CD14-positive monocyte (primary cell): ENCODE data around the gene RABEPK. TPM values are rescaled to one million over a fixed set of nuclear protein-coding genes. Genes with fewer than 3 reads are reported as not detected.
A peak's percentile ranks its signal among the peaks of the same experiment; 100 is the strongest.
"Not testable (repeated sequence)": the region's sequence is repeated elsewhere in the genome, so short reads cannot be mapped to it uniquely, and the experiment has no call there.

Experiments used
- DNase-seq, 3 donors: peaks; one replicate each; pipeline ENCODE4 v3.0.0-alpha.2; 2011 to 2022
- H2AFZ ChIP-seq: 2 replicates; pipeline ENCODE4 v1.6.0; 2012; ENCODE audit warnings: mild to moderate bottlenecking, low read depth, low read length, inconsistent platforms; ENCODE audit not compliant: insufficient read depth, poor library complexity, severe bottlenecking
- H3K27ac ChIP-seq, 2 donors: 1 replicate in 1 of 2; 2 replicates in 1 of 2; pipeline ENCODE4 v1.5.1; 2012 to 2013; ENCODE audit warnings: low read length in 2 of 2, control low read depth in 1 of 2, inconsistent platforms in 1 of 2, low read depth in 1 of 2, mild to moderate bottlenecking in 1 of 2
- H3K27me3 ChIP-seq, 2 donors: one replicate each; pipeline versions ENCODE4 v1.6.0 to v1.6.1; 2011 to 2013; ENCODE audit warnings: low read length in 2 of 2; ENCODE audit not compliant: control insufficient read depth in 2 of 2, insufficient read depth in 2 of 2
- H3K36me3 ChIP-seq, 2 donors: replicated peaks in 1 of 2; 1 replicate in 1 of 2; 2 replicates in 1 of 2; pipeline versions ENCODE4 v1.5.1 to v1.6.1; 2012 to 2013; ENCODE audit warnings: low read length in 2 of 2, control low read depth in 1 of 2, inconsistent platforms in 1 of 2, mild to moderate bottlenecking in 1 of 2; ENCODE audit not compliant: insufficient read depth in 2 of 2, control insufficient read depth in 1 of 2
- H3K4me1 ChIP-seq, 2 donors: 1 replicate in 1 of 2; 2 replicates in 1 of 2; pipeline versions ENCODE4 v1.5.1 to v1.6.1; 2012 to 2013; ENCODE audit warnings: low read length in 2 of 2, control low read depth in 1 of 2, inconsistent platforms in 1 of 2, mild to moderate bottlenecking in 1 of 2, moderate library complexity in 1 of 2; ENCODE audit not compliant: insufficient read depth in 2 of 2, control insufficient read depth in 1 of 2
- H3K4me2 ChIP-seq: replicated peaks from 2 replicates; pipeline ENCODE3; 2012; ENCODE audit warnings: low read length, moderate library complexity, mild to moderate bottlenecking; ENCODE audit not compliant: poor library complexity, severe bottlenecking; ENCODE audit errors: extremely low read depth
- H3K4me3 ChIP-seq, 3 experiments: fragments of 200-600 bp in 1 of 3; sonication (generic) in 1 of 3; replicated peaks in 1 of 3; 1 replicate in 2 of 3; 2 replicates in 1 of 3; pipeline ENCODE4 v1.5.1; 2011 to 2013; ENCODE audit warnings: low read length in 3 of 3, mild to moderate bottlenecking in 3 of 3, control low read depth in 2 of 3, low read depth in 2 of 3, inconsistent platforms in 1 of 3, moderate library complexity in 1 of 3
- H3K79me2 ChIP-seq: 2 replicates; pipeline ENCODE4 v1.6.0; 2012; ENCODE audit warnings: mild to moderate bottlenecking, control low read depth, inconsistent platforms, low read length, moderate library complexity; ENCODE audit not compliant: insufficient read depth
- H3K9ac ChIP-seq: 2 replicates; pipeline ENCODE4 v1.6.0; 2017; ENCODE audit warnings: low read length, mild to moderate bottlenecking; ENCODE audit not compliant: insufficient read depth, poor library complexity, severe bottlenecking
- H3K9me3 ChIP-seq, 2 donors: replicated peaks in 1 of 2; 1 replicate in 1 of 2; 2 replicates in 1 of 2; pipeline versions ENCODE4 v1.5.1 to v1.6.1; 2012 to 2013; ENCODE audit warnings: low read length in 2 of 2, control low read depth in 1 of 2; ENCODE audit not compliant: control insufficient read depth in 1 of 2, insufficient read depth in 1 of 2
- H4K20me1 ChIP-seq: 2 replicates; pipeline ENCODE4 v1.6.0; 2012; ENCODE audit warnings: mild to moderate bottlenecking, low read length, control low read depth, moderate library complexity; ENCODE audit not compliant: insufficient read depth
- H3K27ac Mint-ChIP-seq, 7 donors: one replicate each; pipeline ENCODE4 v1.8.0; 2020; ENCODE audit warnings: mild to moderate bottlenecking in 7 of 7, mixed read lengths in 7 of 7, moderate library complexity in 6 of 7, inconsistent platforms in 2 of 7
- H3K27me3 Mint-ChIP-seq, 3 donors: one replicate each; pipeline ENCODE4 v1.8.0; 2021 to 2022; ENCODE audit warnings: low read depth in 3 of 3, mild to moderate bottlenecking in 3 of 3, mixed read lengths in 3 of 3, moderate library complexity in 3 of 3, inconsistent platforms in 1 of 3
- H3K36me3 Mint-ChIP-seq, 2 donors: one replicate each; pipeline ENCODE4 v1.8.0; 2020; ENCODE audit warnings: mixed read lengths in 2 of 2, inconsistent platforms in 1 of 2, mild to moderate bottlenecking in 1 of 2
- H3K4me1 Mint-ChIP-seq: one replicate; pipeline ENCODE4 v1.8.0; 2020; ENCODE audit warnings: mild to moderate bottlenecking, mixed read lengths
- H3K4me3 Mint-ChIP-seq, 2 donors: one replicate each; pipeline ENCODE4 v1.8.0; 2020; ENCODE audit warnings: mild to moderate bottlenecking in 2 of 2, mixed read lengths in 2 of 2, moderate library complexity in 1 of 2
- H3K9me3 Mint-ChIP-seq, 7 donors: one replicate each; pipeline ENCODE4 v1.8.0; 2020 to 2022; ENCODE audit warnings: mixed read lengths in 7 of 7, mild to moderate bottlenecking in 6 of 7, moderate library complexity in 6 of 7, inconsistent platforms in 2 of 7
- CTCF ChIP-seq: fragments of 200-600 bp; IDR thresholded peaks from one replicate; pipeline ENCODE4 v1.8.0; 2022; ENCODE audit warnings: antibody characterized with exemption, mild to moderate bottlenecking
- WGBS: methylation state at CpG from one replicate; pipeline ENCODE4 v1.1.5; 2013; ENCODE audit warnings: missing lambda C conversion rate; ENCODE audit not compliant: insufficient coverage; 5-methylcytosine and 5-hydroxymethylcytosine counted together
- intact Hi-C, 2 donors: fragments of 100-400 bp; cut with micrococcal nuclease; formaldehyde crosslinking; loops; one replicate each; pipeline versions ENCODE4 v1.15.0 to v1.15.1; 2023
- polyA plus RNA-seq, 3 donors: library from polyadenylated mRNA; depleted of rRNA in 1 of 3; unstranded in 2 of 3; stranded (reverse) in 1 of 3; fragments of 300-500 nt in 2 of 3; fragments of >200 nt in 1 of 3; fragmentation: Illumina TruSeq in 2 of 3; gene quantifications; 1 replicate in 2 of 3; 2 replicates in 1 of 3; pipeline ENCODE4 v1.2.3, GENCODE V29; 2012 to 2021

RABEPK gene
- polyA plus RNA-seq, 3 donors, result 9.5 to 18.5 (median 17.5) TPM

- no peak for DNase-seq
- no peak overlapping the region for H3K4me3 Mint-ChIP-seq
Measured at GRCh38 chr9:125227761-125228160, 27.4 kb downstream of the RABEPK start.

GRCh38 chr9:125233678-125234077 lies 33.3 kb downstream of the RABEPK start:
- H3K9me3 Mint-ChIP-seq, result peaks cover 0 to 3% (median 0%) of the 10 kb centered on the region in 7 donors
- no peak overlapping the region for H3K4me3 Mint-ChIP-seq
- H3K9ac ChIP-seq, result no peak overlapping the region
- peaks cover 4 to 29% of the 10 kb centered on the region in 2 donors for H3K4me1 ChIP-seq
- no peak overlapping the region for H3K4me2 ChIP-seq
- no peak overlapping the region for H3K4me3 ChIP-seq
- H3K79me2 ChIP-seq, result peaks cover 33% of the 10 kb centered on the region
- no peaks in the 10 kb centered on the region for H3K9me3 ChIP-seq
- TF ChIP-seq CTCF, result no peak
- H3K27ac Mint-ChIP-seq, result peak overlapping the region in 5 of 7 donors; percentile 10 to 56 (median 46)
- H3K4me1 Mint-ChIP-seq, result peaks cover 32% of the 10 kb centered on the region
- 83% methylated on average over 1 of the region's 3 CpGs for WGBS
- peaks cover 47 to 71% of the 10 kb centered on the region in 2 donors for H3K36me3 Mint-ChIP-seq
- no peak overlapping the region for H2AFZ ChIP-seq
- peaks cover 56 to 75% of the 10 kb centered on the region in 2 donors for H3K36me3 ChIP-seq
- no peaks in the 10 kb centered on the region for H3K27me3 ChIP-seq
- H3K27ac ChIP-seq, result no peak overlapping the region
- no peaks in the 10 kb centered on the region for H3K27me3 Mint-ChIP-seq
- intact Hi-C loops, result no loop called here
- peaks cover 47% of the 10 kb centered on the region for H4K20me1 ChIP-seq
- peak in 1 of 3 donors; percentile 38 for DNase-seq

More at GRCh38 chr9:125227761-125228160, 27.4 kb downstream of the RABEPK start:
- no peaks in the 10 kb centered on the region for H3K9me3 ChIP-seq
- peaks cover 14 to 50% of the 10 kb centered on the region in 2 donors for H3K36me3 Mint-ChIP-seq
- H3K9me3 Mint-ChIP-seq, result no peaks in the 10 kb centered on the region
- H3K4me2 ChIP-seq, result no peak overlapping the region
- H3K4me3 ChIP-seq, result no peak overlapping the region
- H3K27me3 ChIP-seq, result no peaks in the 10 kb centered on the region
- no peaks in the 10 kb centered on the region for H3K4me1 Mint-ChIP-seq
- intact Hi-C loops, result no loop called here
- peaks cover 0 to 2% (median 0%) of the 10 kb centered on the region in 3 donors for H3K27me3 Mint-ChIP-seq
- peaks cover 14 to 27% of the 10 kb centered on the region in 2 donors for H3K36me3 ChIP-seq
- H3K9ac ChIP-seq, result no peak overlapping the region
- H4K20me1 ChIP-seq, result no peaks in the 10 kb centered on the region
- H3K4me1 ChIP-seq, result no peaks in the 10 kb centered on the region
- no peak overlapping the region for H2AFZ ChIP-seq
- peak overlapping the region in 1 of 7 donors; percentile 37 for H3K27ac Mint-ChIP-seq
- H3K79me2 ChIP-seq, result no peaks in the 10 kb centered on the region
- no peak overlapping the region for H3K27ac ChIP-seq
- no peak for TF ChIP-seq CTCF
- 100% methylated on average over 3 of the region's 6 CpGs for WGBS

GRCh38 chr9:125234099-125234498 lies 33.8 kb downstream of the RABEPK start:
- H3K4me3 ChIP-seq, H3K9me3 ChIP-seq, H3K27ac ChIP-seq, H3K4me2 ChIP-seq, H3K27me3 ChIP-seq, H3K27me3 Mint-ChIP-seq, H3K9ac ChIP-seq, H2AFZ ChIP-seq, H3K4me3 Mint-ChIP-seq, H3K9me3 Mint-ChIP-seq, DNase-seq, intact Hi-C loops: not testable (repeated sequence)
- WGBS, result no CpG with 5 or more reads among the region's 8 CpGs
- H3K4me1 ChIP-seq, result peaks cover 8 to 33% of the 10 kb centered on the region in 2 donors
- Mint-ChIP-seq H3K4me1 (peaks cover 36% of the 10 kb centered on the region), H3K27ac (peak overlapping the region in 1 of 7 donors; percentile 36), H3K36me3 (peaks cover 51 to 74% of the 10 kb centered on the region in 2 donors)
- H3K36me3 ChIP-seq, result peaks cover 60 to 78% of the 10 kb centered on the region in 2 donors
- H4K20me1 ChIP-seq, result peaks cover 51% of the 10 kb centered on the region
- H3K79me2 ChIP-seq, result peaks cover 37% of the 10 kb centered on the region
